NB4 (cell line): ENCODE measurements around the gene GTF2IRD2.
"Not testable (repeated sequence)": the region's sequence is repeated elsewhere in the genome, so short reads cannot be mapped to it uniquely, and the experiment has no call there.

ENCODE experiments used
- DNase-seq: peaks from one replicate; pipeline ENCODE4 v3.0.0; 2010; ENCODE audit warnings: low read depth
- H3K4me3 ChIP-seq: one replicate; pipeline ENCODE4 v1.5.1; 2011; ENCODE audit warnings: mild to moderate bottlenecking, low read depth, low read length, moderate library complexity
- POLR2A ChIP-seq: IDR thresholded peaks from 2 replicates; pipeline ENCODE4 v1.6.1; 2011; ENCODE audit warnings: mild to moderate bottlenecking; ENCODE audit not compliant: insufficient read length; ENCODE audit errors: extremely low read depth

Gene GTF2IRD2

GRCh38 chr7:74850833-74851721 lies at the start of gene GTF2IRD2:
Gene GTF2IRD2 (minus strand): TSS chr7:74851605. CDS start chr7:74836378, 15,227 bp downstream.
- DNase-seq = peak; percentile 35
- not testable (repeated sequence) for H3K4me3 ChIP-seq

GRCh38 chr7:74890158-74891123 lies 39.0 kb upstream of the GTF2IRD2 start:
- peak; percentile 68 for TF ChIP-seq POLR2A
- DNase-seq = peak; percentile 93
- peak overlapping the region; percentile 69 for H3K4me3 ChIP-seq

- not testable (repeated sequence) for DNase-seq
- H3K4me3 ChIP-seq = peak overlapping the region; percentile 63
Observed at GRCh38 chr7:74889518-74890129, 38.2 kb upstream of the GTF2IRD2 start.

- DNase-seq, H3K4me3 ChIP-seq: not testable (repeated sequence)
Observed at GRCh38 chr7:74885295-74885694, 33.9 kb upstream of the GTF2IRD2 start.

- not testable (repeated sequence) for DNase-seq, H3K4me3 ChIP-seq
Observed at GRCh38 chr7:74882110-74882509, 30.7 kb upstream of the GTF2IRD2 start.

GRCh38 chr7:74874748-74875512 lies 23.5 kb upstream of the GTF2IRD2 start:
- not testable (repeated sequence) for DNase-seq, H3K4me3 ChIP-seq

- DNase-seq, H3K4me3 ChIP-seq: not testable (repeated sequence)
Observed at GRCh38 chr7:74874104-74874747, 22.8 kb upstream of the GTF2IRD2 start.

- DNase-seq, H3K4me3 ChIP-seq: not testable (repeated sequence)
Observed at GRCh38 chr7:74872542-74872941, 21.1 kb upstream of the GTF2IRD2 start.

- H3K4me3 ChIP-seq, DNase-seq: not testable (repeated sequence)
Observed at GRCh38 chr7:74865777-74866176, 14.4 kb upstream of the GTF2IRD2 start.

GRCh38 chr7:74849853-74850252 lies 1.6 kb downstream of the GTF2IRD2 start:
- H3K4me3 ChIP-seq, DNase-seq: not testable (repeated sequence)

- not testable (repeated sequence) for H3K4me3 ChIP-seq, DNase-seq
Observed at GRCh38 chr7:74830411-74830810, 21.0 kb downstream of the GTF2IRD2 start.

- H3K4me3 ChIP-seq, DNase-seq: not testable (repeated sequence)
Observed at GRCh38 chr7:74829959-74830358, 21.4 kb downstream of the GTF2IRD2 start.

GRCh38 chr7:74821259-74821658 lies 30.1 kb downstream of the GTF2IRD2 start:
- not testable (repeated sequence) for H3K4me3 ChIP-seq

GRCh38 chr7:74820146-74820805 lies 31.1 kb downstream of the GTF2IRD2 start:
- not testable (repeated sequence) for H3K4me3 ChIP-seq, DNase-seq

More at GRCh38 chr7:74821259-74821658, 30.1 kb downstream of the GTF2IRD2 start:
- DNase-seq = not testable (repeated sequence)

GRCh38 chr7:74815882-74816281 lies 35.5 kb downstream of the GTF2IRD2 start:
- not testable (repeated sequence) for H3K4me3 ChIP-seq, DNase-seq

- DNase-seq, H3K4me3 ChIP-seq: not testable (repeated sequence)
Observed at GRCh38 chr7:74798644-74799043, 52.8 kb downstream of the GTF2IRD2 start.
